GM19438 (cell line): ENCODE measurements around the gene KDM4D.
"Not testable (repeated sequence)": the region's sequence is repeated elsewhere in the genome, so short reads cannot be mapped to it uniquely, and the experiment has no call there.

Experiments used
- ATAC-seq: cut with Tn5 transposase; IDR thresholded peaks from one replicate; pipeline ENCODE4 v1.9.1; 2021; ENCODE audit warnings: low read depth; ENCODE audit not compliant: unreplicated experiment

KDM4D gene

DNA sequence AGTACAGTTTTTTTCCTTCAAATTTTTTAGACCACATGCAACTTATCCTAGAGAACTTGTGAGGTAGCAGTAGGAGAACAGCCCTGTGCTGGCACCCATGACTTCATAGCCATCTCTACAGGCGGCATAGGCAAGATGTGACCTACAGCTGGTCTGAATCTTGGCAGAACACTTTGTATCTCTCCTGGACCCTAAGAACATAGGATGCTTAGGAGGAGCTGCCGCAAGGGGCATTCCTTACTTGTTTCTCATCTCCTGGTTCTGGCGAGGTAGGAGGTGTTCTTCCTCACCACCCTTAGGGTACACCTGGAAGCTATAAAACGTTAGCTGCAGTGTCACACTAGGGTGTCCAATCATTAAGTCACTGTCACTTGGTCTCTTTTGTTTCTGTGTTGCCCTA lies 16.5 kb upstream of the KDM4D start:
- no peak for ATAC-seq

DNA sequence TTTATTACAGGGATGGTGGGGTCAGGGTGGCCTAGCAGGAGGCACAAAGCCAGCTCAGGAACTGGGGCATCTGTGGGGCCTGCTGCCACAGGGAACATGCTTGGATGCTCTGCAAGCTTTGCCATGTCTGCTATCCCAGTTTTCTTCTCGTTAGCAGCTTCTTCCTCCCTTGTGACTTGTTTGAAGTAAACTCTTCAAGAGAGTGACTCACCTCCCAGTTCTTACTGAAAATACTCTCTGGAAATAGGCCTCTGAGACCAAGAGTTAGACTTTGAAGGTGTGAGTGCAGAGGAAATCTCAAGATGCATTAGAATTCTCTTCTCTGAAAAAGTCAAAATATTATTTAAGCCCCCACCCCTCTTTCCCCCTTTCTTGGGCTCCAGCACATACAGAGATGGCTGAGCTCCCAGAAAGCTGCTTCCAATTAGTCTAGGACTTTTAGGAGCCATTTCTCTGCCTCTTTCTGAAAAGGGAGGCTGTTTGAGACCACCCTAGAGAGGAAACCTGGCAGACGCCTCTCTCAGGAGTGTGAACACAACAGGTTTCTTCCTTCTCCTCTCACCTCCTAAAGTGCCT lies 15.3 kb upstream of the KDM4D start:
- no peak for ATAC-seq

DNA sequence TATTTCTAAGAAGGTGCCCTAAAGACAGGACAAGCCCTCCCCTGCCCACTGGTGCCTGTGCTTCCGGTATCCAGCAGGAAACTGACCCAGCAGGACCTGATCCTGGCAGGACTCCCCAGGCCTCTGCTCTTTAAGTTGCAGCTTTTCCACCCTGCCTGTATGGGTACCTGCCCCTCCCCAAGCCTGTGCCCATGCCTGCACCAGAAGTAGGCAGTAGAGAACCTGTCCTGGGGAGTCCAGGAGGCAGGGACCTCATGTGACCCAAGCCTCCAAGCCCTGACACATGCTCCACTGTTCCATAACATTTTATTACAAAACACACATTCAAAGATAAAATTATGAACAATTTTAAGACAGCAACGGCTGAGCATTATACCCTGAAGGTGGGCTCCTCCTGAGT lies 14.3 kb upstream of the KDM4D start:
- no peak for ATAC-seq

DNA sequence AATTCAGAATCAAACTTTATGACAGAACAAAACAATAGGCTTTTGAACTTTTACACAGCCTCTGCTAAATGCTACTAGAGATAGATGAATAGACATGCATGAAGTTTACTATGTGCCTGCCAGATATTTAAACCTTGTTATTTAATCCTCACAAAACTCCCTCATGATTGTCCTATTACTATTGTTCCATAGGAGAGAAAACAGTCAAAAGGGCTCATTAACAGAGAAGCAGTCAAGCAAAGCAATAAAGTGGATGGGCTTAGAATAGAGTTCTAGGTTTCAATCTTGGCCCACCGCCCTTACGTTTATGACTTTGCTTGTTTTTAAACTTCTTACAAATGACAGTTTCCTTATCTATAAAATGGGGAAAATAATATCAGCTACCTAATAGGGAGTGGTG lies 13.0 kb upstream of the KDM4D start:
- no peak for ATAC-seq

DNA sequence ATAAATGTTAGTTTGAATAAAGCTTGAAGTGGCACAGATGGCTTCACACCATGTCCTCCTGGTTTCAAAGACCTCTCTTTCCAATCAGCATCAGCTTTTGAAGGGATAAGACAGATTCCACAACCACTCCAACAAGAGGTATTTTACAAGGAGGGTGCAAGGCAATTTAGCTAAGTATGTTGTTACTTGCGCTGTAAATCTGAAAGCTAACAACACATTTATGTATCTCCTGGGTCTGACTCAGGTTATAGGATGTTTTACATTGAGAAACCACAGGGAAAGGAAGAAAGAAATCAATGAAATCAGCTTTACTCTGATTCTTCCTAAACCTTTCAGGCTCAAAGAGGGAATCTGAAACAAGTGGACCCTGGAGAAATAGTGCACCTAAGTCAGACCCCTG lies 12.3 kb upstream of the KDM4D start:
- no peak for ATAC-seq

DNA sequence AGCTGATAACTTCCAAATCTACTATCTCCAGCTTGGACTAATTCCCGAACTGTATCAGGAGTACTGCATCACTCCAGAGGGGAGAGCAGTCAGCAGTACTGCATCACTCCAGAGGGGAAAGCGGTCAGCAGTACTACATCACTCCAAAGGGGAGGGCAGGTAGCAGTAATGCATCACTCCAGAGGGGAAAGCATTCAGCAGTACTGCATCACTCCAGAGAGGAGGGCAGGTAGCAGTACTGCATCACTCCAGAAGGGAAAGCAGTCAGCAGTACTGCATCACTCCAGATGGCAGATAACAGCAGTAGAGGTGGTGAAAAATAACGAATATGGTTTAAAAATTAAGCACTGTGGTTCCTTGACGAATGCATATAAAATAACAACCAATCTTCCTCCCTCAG lies 8.6 kb upstream of the KDM4D start:
- no peak for ATAC-seq

DNA sequence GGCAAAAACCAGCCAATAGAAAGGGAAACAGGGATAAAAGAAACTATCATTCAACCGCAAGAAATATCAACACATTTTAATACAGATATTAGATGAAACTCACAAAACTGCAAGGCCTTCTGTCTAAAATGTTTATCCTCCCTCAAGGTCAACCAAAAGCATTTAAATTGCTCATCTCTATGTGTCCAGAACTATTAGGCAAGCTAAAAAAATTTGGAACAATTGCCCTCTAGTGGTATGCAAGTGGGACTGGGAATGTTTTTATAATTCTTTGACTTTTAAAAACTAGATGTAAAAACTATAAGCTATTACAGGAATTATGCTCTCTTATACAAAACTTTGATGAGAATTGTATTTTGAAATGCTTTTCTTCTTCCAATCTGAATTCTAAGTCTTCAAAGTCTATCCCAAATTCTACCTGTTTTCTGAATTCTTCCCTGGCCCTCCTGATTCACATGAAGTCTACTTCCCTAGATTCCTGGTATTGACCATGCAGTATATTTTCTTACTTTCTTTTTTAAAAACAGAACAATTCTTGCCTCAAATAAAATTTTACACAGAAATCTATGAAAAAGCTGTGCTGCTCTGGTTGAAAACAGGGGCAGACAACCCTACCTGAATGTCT lies 5.1 kb upstream of the KDM4D start:
- no peak for ATAC-seq

DNA sequence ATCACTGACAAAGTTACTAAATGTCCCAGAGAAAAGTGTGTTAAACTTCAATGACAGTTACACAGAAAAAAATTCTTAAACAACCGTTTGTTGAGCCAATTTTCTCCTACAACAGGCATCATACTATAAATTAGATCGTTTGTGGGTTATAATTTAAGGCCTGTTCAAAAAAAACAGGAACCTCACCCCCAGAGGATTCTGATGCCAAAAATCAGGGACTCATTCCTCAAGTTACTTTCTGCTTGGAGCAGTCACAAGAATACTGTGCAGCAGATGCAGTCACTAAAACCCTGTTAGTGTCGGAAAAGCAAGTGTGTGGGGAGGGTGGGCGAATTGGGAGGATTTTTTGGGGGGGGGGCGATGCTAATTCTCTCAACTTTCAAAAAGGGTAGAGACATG lies 810 bp upstream of the KDM4D start:
- ATAC-seq, result no peak

DNA sequence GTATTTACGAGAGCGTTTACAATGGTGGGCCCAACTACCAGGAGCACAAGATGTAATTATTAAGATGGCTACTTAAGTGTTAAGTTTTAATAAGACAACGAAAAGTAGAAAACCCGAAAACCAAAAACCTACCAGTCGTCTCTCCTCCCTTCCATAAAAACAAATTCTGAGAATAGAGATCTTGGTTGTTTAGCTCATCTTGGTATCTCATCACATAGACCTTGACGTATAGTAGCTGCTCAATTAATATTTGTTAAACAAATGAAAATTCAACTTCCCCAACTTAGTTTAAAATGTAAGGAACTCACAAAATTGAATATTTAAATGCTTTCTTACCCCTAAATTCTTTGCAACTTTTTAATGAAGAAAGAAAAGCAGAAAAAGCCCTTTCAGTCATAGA lies 669 bp downstream of the KDM4D start:
- no peak for ATAC-seq

DNA sequence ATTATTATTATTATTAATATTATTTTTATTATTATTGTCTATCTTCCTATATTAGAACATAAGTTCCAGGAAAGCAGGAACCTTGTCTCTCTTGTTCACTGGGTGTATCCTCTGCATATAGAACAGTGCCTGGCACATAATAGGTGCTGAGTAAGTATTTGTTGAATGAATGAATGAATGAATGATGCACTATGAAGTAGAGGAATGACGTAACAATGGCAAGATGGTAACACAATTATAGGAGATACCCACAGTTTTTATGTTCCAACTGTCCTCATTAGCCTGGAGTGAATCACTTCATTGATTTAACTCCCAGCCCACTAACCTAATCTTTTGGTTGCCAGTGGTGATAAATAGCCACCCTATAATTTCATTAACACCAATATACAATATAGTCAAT lies 2.1 kb downstream of the KDM4D start:
- no peak for ATAC-seq

DNA sequence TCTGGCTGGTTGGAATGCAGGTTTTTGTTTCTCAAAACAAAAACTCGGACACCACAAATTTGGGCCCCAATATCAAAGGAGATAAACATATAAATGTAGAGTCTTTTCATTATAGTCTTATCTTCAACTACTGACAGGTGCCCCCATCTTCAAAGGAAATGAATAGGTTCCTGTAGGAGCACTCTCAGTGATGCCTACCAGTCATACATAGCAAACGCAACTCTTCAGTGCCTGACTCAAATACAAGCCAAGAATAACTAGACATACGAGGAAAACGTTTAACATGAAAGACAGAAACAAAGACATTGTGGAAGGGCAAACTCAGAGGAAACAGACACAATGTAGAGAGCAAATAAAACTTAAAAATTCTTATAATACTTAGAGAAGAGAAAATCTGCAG lies 13.9 kb downstream of the KDM4D start:
- ATAC-seq, result no peak

DNA sequence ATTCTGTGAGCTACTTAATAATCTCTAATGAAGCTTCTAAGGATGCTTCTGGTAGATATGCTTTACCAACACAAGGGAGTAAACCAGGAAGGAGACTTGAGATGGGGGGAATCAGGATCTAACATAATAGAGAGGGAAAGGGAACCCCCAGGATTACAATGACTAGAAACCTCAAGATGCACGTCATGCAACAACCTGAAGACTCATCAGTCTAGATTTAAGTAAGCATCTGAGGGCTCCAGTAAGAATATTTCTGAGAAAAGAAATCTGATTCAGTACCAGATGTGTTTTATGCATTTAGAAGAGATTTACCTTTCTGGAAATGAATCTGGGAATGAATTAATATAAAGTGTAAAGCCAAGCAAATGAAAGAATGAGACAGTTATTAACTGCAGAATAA lies 15.2 kb downstream of the KDM4D start:
- no peak for ATAC-seq

DNA sequence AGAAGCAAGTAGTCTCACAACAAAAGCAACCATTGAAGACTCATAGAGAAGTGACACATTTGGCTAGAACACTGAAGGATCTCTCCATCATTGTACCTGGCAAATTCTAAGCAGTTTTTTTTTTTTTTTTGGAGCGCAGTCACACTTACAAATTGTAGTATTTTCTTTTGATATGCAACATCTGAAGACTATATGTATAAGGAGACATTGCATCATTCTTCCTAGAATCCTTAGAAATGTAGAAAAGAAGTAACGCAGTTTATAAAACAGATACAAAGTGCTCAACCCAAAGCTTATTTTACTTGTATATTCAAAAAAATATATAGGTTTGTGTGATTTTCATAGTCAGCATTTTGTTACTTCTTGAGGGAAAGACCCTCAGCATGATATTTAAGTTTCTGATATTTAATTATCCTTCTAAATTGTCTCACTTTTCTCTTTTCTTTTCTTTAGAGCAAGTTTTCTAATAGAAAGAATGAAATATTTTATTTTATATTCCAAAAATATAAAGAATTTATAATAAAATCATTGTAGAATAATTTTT lies 20.0 kb downstream of the KDM4D start:
- no peak for ATAC-seq

DNA sequence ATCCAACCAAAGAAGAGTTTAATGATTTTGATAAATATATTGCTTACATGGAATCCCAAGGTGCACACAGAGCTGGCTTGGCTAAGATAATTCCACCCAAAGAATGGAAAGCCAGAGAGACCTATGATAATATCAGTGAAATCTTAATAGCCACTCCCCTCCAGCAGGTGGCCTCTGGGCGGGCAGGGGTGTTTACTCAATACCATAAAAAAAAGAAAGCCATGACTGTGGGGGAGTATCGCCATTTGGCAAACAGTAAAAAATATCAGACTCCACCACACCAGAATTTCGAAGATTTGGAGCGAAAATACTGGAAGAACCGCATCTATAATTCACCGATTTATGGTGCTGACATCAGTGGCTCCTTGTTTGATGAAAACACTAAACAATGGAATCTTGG lies 23.9 kb downstream of the KDM4D start:
- no peak for ATAC-seq

DNA sequence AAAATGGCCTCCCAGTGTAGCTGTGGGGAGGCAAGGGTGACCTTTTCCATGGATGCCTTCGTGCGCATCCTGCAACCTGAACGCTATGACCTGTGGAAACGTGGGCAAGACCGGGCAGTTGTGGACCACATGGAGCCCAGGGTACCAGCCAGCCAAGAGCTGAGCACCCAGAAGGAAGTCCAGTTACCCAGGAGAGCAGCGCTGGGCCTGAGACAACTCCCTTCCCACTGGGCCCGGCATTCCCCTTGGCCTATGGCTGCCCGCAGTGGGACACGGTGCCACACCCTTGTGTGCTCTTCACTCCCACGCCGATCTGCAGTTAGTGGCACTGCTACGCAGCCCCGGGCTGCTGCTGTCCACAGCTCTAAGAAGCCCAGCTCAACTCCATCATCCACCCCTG lies 24.8 kb downstream of the KDM4D start:
- ATAC-seq, result no peak

DNA sequence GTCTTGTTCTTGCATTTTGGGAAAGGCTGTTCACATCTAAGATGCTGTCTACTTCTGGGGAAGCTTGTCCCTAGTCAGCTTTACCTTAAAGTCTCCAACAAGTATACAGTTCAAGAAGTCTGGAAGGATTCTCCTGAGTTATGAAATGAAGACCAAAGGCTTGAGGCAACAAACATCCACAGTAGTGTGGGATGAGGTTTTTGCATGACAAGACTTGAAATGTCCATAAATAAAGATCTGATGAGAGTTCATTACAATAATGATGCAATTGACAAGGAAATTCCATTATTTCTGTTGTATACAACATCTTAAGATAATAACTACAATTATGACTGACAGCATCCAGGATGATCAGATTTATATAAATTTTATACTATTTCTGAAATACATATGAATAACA lies 30.2 kb downstream of the KDM4D start:
- ATAC-seq, result no peak

DNA sequence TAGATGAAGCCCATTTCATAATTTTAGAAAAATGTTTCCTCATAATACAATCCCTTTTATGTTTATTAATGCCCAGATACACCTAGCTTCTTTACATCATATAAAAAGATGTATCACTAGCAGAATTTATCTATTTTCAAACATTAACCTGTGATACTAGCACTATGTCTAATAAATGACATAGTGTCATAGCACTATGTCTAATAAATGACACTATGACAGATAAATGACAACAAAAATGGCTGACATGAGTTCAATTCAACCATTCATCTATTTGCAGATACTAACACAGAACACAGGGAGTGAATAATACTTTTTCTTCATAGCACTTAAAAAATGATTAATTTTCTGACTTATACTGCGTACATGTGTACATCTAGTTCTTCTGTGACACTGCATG lies 32.1 kb downstream of the KDM4D start:
- ATAC-seq, result no peak

DNA sequence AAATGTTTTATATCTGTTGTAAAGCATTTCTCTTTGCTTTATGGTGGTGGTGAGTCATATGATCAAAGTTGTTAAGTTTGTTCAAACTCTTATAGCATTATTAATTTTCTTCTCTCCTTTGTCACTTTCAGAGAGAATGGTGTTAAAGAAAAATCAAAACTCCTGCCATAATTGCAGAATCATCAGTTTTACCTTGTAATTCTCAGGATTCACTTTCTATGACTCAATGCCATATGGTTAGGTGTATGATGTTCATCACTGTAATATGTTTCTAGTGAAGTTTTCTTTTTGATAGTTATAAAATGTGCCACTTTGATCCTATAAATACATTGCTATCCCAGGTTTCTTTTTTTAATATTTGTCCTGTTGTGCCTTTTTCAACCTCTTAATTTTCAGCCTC lies 37.9 kb downstream of the KDM4D start:
- ATAC-seq, result no peak

DNA sequence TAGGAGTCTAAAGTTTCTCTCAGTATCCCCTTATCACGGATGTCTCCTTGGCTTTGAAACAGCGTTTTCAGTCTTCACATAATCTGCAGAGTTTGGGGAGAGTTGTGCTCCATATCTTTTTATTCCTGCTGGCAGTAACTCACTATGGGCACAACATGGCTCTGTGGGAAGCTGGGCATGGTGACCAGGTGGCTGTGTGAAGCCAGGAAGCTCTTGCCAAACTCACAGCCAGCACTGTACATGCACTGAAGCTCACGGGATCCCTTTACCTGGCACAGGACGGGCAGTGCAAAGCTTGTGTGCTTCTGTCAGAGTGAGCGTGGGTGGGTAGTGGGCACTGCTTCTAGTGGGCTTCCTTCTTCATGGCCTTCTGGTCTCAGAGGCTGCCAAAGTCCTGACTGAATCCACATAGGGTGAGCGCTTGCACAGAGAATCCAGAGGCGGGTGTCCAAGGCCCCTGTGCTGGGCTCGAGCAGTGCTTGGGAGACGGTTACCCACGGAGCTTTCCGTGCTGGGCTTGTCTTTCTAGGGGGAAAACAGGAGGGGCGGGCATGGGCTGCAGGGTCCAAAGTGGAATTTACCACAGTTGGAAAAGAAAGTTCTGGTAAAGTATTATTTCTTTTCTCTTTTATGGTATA lies 40.8 kb downstream of the KDM4D start:
- ATAC-seq, result no peak

DNA sequence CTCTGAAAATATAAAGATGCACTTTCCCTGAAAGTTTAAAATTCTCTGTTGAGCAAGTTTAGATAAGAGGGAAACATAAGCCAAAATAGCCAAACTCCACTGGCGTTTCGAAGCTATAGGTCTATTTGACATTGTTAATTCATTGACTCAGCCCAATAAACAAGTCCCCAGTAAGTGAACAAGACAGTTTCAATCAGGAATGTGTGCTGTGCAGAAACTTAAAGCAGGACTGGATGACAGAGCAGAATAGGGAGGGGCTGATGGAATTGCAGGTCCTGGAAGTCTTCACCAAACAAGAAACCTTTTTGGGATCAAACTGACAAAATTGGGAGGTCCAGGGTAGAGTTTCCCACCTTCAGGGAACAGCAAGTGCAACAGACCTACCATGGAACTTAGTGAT lies 42.6 kb downstream of the KDM4D start:
- ATAC-seq, result no peak

DNA sequence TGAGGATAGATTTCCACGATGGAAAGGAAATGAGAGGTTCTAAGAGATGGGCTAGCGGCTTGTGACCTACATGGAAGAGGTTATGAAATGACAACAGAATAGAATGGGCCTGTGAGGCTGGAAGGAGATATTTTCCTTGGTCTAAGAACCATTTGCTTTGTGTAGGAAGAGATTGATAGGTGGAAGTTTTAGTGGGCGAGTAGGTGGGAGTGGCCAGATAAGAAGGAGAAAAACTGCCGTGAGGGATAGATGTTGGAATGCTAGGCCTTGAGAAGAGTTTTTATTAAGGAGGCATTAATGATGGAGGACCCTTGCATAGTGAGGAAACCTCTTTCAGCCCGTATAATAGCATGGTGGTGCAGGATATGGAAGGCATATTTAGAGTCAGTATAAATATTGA lies 48.0 kb downstream of the KDM4D start:
- ATAC-seq, result not testable (repeated sequence)

DNA sequence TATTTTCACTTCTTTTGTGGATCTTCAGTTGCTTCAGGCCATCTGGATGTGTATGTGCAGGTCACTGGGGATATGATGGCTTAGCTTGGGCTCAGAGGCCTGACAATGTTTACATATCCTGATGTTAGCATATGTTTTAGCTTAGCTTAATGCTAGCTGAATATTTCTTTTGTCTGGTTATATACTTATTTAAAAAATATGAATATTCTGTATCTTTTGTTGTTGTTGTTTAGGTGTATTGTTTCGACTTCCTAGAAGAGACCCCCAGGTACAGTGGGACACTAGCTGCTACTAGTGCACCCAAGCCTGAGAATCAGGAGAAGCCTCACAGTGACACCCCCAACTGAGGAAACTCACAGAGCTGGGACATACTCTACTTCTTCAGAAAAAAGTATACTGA lies 51.4 kb downstream of the KDM4D start, which contains the start of gene KDM4E:
Gene KDM4E (plus strand): TSS at position 301 of the 400 bp plus-strand sequence. CDS start 300 bp downstream, outside the sequence.
- ATAC-seq, result no peak
